ENCODE measurements around the gene SLC16A6. TPM values are rescaled to one million over a fixed set of nuclear protein-coding genes. Genes with fewer than 3 reads are reported as not detected.
"Not testable (repeated sequence)": the region's sequence is repeated elsewhere in the genome, so short reads cannot be mapped to it uniquely, and the experiment has no call there.

Gene SLC16A6
- total RNA-seq, 2 experiments from 2014 or later, result 6.9 to 7.1 TPM

- Mint-ChIP-seq H3K4me3 (no peak overlapping the region), H3K27ac (no peak overlapping the region), H3K36me3 (ENCODE audit: low read depth) (peaks cover 13% of the 10 kb centered on the region), H3K9me3 (ENCODE audit: insufficient read depth) (no peaks in the 10 kb centered on the region), H3K27me3 (ENCODE audit: low read depth) (no peaks in the 10 kb centered on the region), H3K4me1 (ENCODE audit: low read depth) (peaks cover 17% of the 10 kb centered on the region)
- DNase-seq (no peak), ATAC-seq (no peak)
- ChIA-PET CTCF (no interaction called here), POLR2A (no interaction called here)
Measured at GRCh38 chr17:68229619-68230018, 61.3 kb downstream of the SLC16A6 start.

- Mint-ChIP-seq H3K36me3 (ENCODE audit: low read depth) (peaks cover 13% of the 10 kb centered on the region), H3K9me3 (ENCODE audit: insufficient read depth) (no peaks in the 10 kb centered on the region), H3K27ac (no peak overlapping the region), H3K27me3 (ENCODE audit: low read depth) (no peaks in the 10 kb centered on the region), H3K4me1 (ENCODE audit: low read depth) (peaks cover 15% of the 10 kb centered on the region), H3K4me3 (no peak overlapping the region)
- ChIA-PET POLR2A (no interaction called here), CTCF (no interaction called here)
- no peak for DNase-seq
- no peak for ATAC-seq
Measured at GRCh38 chr17:68228817-68229570, 61.9 kb downstream of the SLC16A6 start.

GRCh38 chr17:68228039-68228680 is 62.8 kb downstream of the SLC16A6 start:
- H3K27me3 Mint-ChIP-seq (ENCODE audit: low read depth); H3K4me3 Mint-ChIP-seq; POLR2A ChIA-PET; ATAC-seq; CTCF ChIA-PET; H3K9me3 Mint-ChIP-seq (ENCODE audit: insufficient read depth); DNase-seq: not testable (repeated sequence)
- Mint-ChIP-seq H3K4me1 (ENCODE audit: low read depth) (peaks cover 13% of the 10 kb centered on the region), H3K27ac (peak overlapping the region; percentile 26), H3K36me3 (ENCODE audit: low read depth) (peaks cover 11% of the 10 kb centered on the region)

- POLR2A ChIA-PET; H3K27me3 Mint-ChIP-seq (ENCODE audit: low read depth); H3K27ac Mint-ChIP-seq; ATAC-seq; H3K9me3 Mint-ChIP-seq (ENCODE audit: insufficient read depth); DNase-seq; H3K4me3 Mint-ChIP-seq: not testable (repeated sequence)
- peaks cover 13% of the 10 kb centered on the region for H3K4me1 Mint-ChIP-seq (ENCODE audit: low read depth)
- peaks cover 15% of the 10 kb centered on the region for H3K36me3 Mint-ChIP-seq (ENCODE audit: low read depth)
- CTCF ChIA-PET, result interaction anchor here (1.0 to 1.5 kb wide), 3 partner anchors 10 to 237 kb away, joined by 3 to 4 read pairs (median 3); no protein-coding TSS in a partner anchor
Measured at GRCh38 chr17:68225055-68225454, 65.9 kb downstream of the SLC16A6 start.

GRCh38 chr17:68222606-68223005 is 68.3 kb downstream of the SLC16A6 start:
- H3K36me3 Mint-ChIP-seq (ENCODE audit: low read depth), result peaks cover 21% of the 10 kb centered on the region
- POLR2A ChIA-PET, result no interaction called here
- no peaks in the 10 kb centered on the region for H3K27me3 Mint-ChIP-seq (ENCODE audit: low read depth)
- CTCF ChIA-PET, result no interaction called here
- peaks cover 8% of the 10 kb centered on the region for H3K4me1 Mint-ChIP-seq (ENCODE audit: low read depth)
- DNase-seq, result no peak
- H3K27ac Mint-ChIP-seq, result peak overlapping the region; percentile 62
- ATAC-seq, result no peak
- H3K9me3 Mint-ChIP-seq (ENCODE audit: insufficient read depth), result no peaks in the 10 kb centered on the region
- H3K4me3 Mint-ChIP-seq, result no peak overlapping the region

- POLR2A ChIA-PET, result interaction anchor here (0.6 kb wide), 1 partner anchor 173 kb away, joined by 3 read pairs; no protein-coding TSS in a partner anchor
- ATAC-seq, result no peak
Measured at GRCh38 chr17:68221786-68222185, 69.1 kb downstream of the SLC16A6 start.

GRCh38 chr17:68220786-68221185 is 70.1 kb downstream of the SLC16A6 start:
- H3K4me3 Mint-ChIP-seq; H3K9me3 Mint-ChIP-seq (ENCODE audit: insufficient read depth); H3K27me3 Mint-ChIP-seq (ENCODE audit: low read depth); ATAC-seq; H3K4me1 Mint-ChIP-seq (ENCODE audit: low read depth); CTCF ChIA-PET; DNase-seq; H3K27ac Mint-ChIP-seq: not testable (repeated sequence)
- POLR2A ChIA-PET, result interaction anchor here (1.1 kb wide), 1 partner anchor 16 kb away, joined by 3 read pairs; no protein-coding TSS in a partner anchor
- peaks cover 22% of the 10 kb centered on the region for H3K36me3 Mint-ChIP-seq (ENCODE audit: low read depth)

More at GRCh38 chr17:68221786-68222185, 69.1 kb downstream of the SLC16A6 start:
- H3K4me3 Mint-ChIP-seq, result no peak overlapping the region
- H3K4me1 Mint-ChIP-seq (ENCODE audit: low read depth), result peaks cover 8% of the 10 kb centered on the region
- peaks cover 19% of the 10 kb centered on the region for H3K36me3 Mint-ChIP-seq (ENCODE audit: low read depth)
- no peak overlapping the region for H3K27ac Mint-ChIP-seq
- H3K9me3 Mint-ChIP-seq (ENCODE audit: insufficient read depth), result no peaks in the 10 kb centered on the region
- DNase-seq, result no peak
- no peaks in the 10 kb centered on the region for H3K27me3 Mint-ChIP-seq (ENCODE audit: low read depth)
- CTCF ChIA-PET, result no interaction called here

- H3K4me3 Mint-ChIP-seq; H3K9me3 Mint-ChIP-seq (ENCODE audit: insufficient read depth); H3K4me1 Mint-ChIP-seq (ENCODE audit: low read depth); H3K27ac Mint-ChIP-seq; CTCF ChIA-PET; DNase-seq; ATAC-seq; H3K27me3 Mint-ChIP-seq (ENCODE audit: low read depth): not testable (repeated sequence)
- H3K36me3 Mint-ChIP-seq (ENCODE audit: low read depth), result peaks cover 22% of the 10 kb centered on the region
- POLR2A ChIA-PET, result interaction anchor here (0.9 to 1.1 kb wide), 2 partner anchors 16 to 268 kb away, joined by 3 read pairs; no protein-coding TSS in a partner anchor
Measured at GRCh38 chr17:68220186-68220585, 70.7 kb downstream of the SLC16A6 start.

GRCh38 chr17:68219429-68219828 is 71.5 kb downstream of the SLC16A6 start:
- ChIA-PET POLR2A (interaction anchor here (0.9 kb wide), 1 partner anchor 268 kb away, joined by 3 read pairs; no protein-coding TSS in a partner anchor), CTCF (interaction anchor here (1.9 kb wide), 1 partner anchor 13 kb away, joined by 5 read pairs; no protein-coding TSS in a partner anchor)
- H3K36me3 Mint-ChIP-seq (ENCODE audit: low read depth), result peaks cover 23% of the 10 kb centered on the region
- H3K27ac Mint-ChIP-seq; H3K4me3 Mint-ChIP-seq; ATAC-seq; DNase-seq; H3K4me1 Mint-ChIP-seq (ENCODE audit: low read depth); H3K9me3 Mint-ChIP-seq (ENCODE audit: insufficient read depth); H3K27me3 Mint-ChIP-seq (ENCODE audit: low read depth): not testable (repeated sequence)

Other genes with a start within 250 kb of the SLC16A6 start
- 10 to 100 TPM; 79.9 to 80.0 TPM for gene AMZ2, start 43.1 kb downstream of the SLC16A6 start, total RNA-seq
- 10 to 100 TPM in 1 of 2 experiments, 1 to 10 TPM in 1; 9.1 to 10.7 TPM for gene ARSG, start 368 bp upstream of the SLC16A6 start, total RNA-seq
- gene WIPI1, start 166.4 kb upstream of the SLC16A6 start, total RNA-seq, result 10 to 100 TPM; 40.8 to 41.4 TPM
- 100 to 1,000 TPM; 210 to 221 TPM for gene PRKAR1A, start 221.3 kb upstream of the SLC16A6 start, total RNA-seq